ENCODE data around the gene PIM1.

PIM1 gene

GRCh38 chr6:37206622-37207021 lies 36.7 kb downstream of the PIM1 start:
- H3K4me3 ChIP-seq (replicated peaks; ENCODE audit: low read depth, low read length) = no peak overlapping the region
- DNase-seq (ENCODE audit: low read depth) = no peak
- TF ChIP-seq CTCF (IDR thresholded peaks at IDR 0.05; ENCODE audit: low read length, missing control alignments) = no peak

- peak; percentile 94 for TF ChIP-seq CTCF (IDR thresholded peaks at IDR 0.05; ENCODE audit: low read length, missing control alignments)
- peak; percentile 85 for DNase-seq (ENCODE audit: low read depth)
- H3K4me3 ChIP-seq (replicated peaks; ENCODE audit: low read depth, low read length) = no peak overlapping the region
Observed at GRCh38 chr6:37207903-37208456, 38.0 kb downstream of the PIM1 start.

- no peak overlapping the region for H3K4me3 ChIP-seq (replicated peaks; ENCODE audit: low read depth, low read length)
- no peak for TF ChIP-seq CTCF (IDR thresholded peaks at IDR 0.05; ENCODE audit: low read length, missing control alignments)
- no peak for DNase-seq (ENCODE audit: low read depth)
Observed at GRCh38 chr6:37208793-37209192, 38.8 kb downstream of the PIM1 start.

- TF ChIP-seq CTCF (IDR thresholded peaks at IDR 0.05; ENCODE audit: low read length, missing control alignments) = no peak
- no peak overlapping the region for H3K4me3 ChIP-seq (replicated peaks; ENCODE audit: low read depth, low read length)
- DNase-seq (ENCODE audit: low read depth) = no peak
Observed at GRCh38 chr6:37209461-37210205, 39.7 kb downstream of the PIM1 start.

GRCh38 chr6:37210313-37210968 lies 40.5 kb downstream of the PIM1 start:
- DNase-seq (ENCODE audit: low read depth) = peak; percentile 91
- no peak overlapping the region for H3K4me3 ChIP-seq (replicated peaks; ENCODE audit: low read depth, low read length)
- peak; percentile 95 for TF ChIP-seq CTCF (IDR thresholded peaks at IDR 0.05; ENCODE audit: low read length, missing control alignments)

GRCh38 chr6:37212268-37212667 lies 42.3 kb downstream of the PIM1 start:
- H3K4me3 ChIP-seq (replicated peaks; ENCODE audit: low read depth, low read length) = no peak overlapping the region
- no peak for DNase-seq (ENCODE audit: low read depth)
- TF ChIP-seq CTCF (IDR thresholded peaks at IDR 0.05; ENCODE audit: low read length, missing control alignments) = no peak

Data from fibroblast of pulmonary artery (primary cell).